Measurements from ENCODE around the gene ZNF793. TPM values are rescaled to one million over a fixed set of nuclear protein-coding genes. Genes with fewer than 3 reads are reported as not detected.

ZNF793 gene
- total and polyA plus RNA-seq, 2 of the 8 experiments (the other 6 are each of a cell fraction or from before 2014, with no cell fraction given) = 5.0 to 13.3 TPM

Other genes with a start within 250 kb of the ZNF793 start
- gene ZNF527, start 135.8 kb upstream of the ZNF793 start, total RNA-seq (2021; fragmentation: NEBNext Ultra II Directional; extraction: Animal tissue kit (Norgen Biotek cat#: 25700)) = 3.7 and 4.5 TPM in 2 replicates
- 1.3 and 2.1 TPM in 2 replicates for gene ZNF527, start 135.8 kb upstream of the ZNF793 start, polyA plus RNA-seq (2011; rRNA removed)
- 10.2 and 10.5 TPM in 2 replicates for gene ZNF569, start 39.5 kb upstream of the ZNF793 start, total RNA-seq (2021; fragmentation: NEBNext Ultra II Directional; extraction: Animal tissue kit (Norgen Biotek cat#: 25700))
- 2.4 and 2.8 TPM in 2 replicates for gene ZNF569, start 39.5 kb upstream of the ZNF793 start, polyA plus RNA-seq (2011; rRNA removed)
- 4.1 and 5.4 TPM in 2 replicates for gene ZNF570, start 37.6 kb upstream of the ZNF793 start, total RNA-seq (2021; fragmentation: NEBNext Ultra II Directional; extraction: Animal tissue kit (Norgen Biotek cat#: 25700))
- gene ZNF570, start 37.6 kb upstream of the ZNF793 start, polyA plus RNA-seq (2011; rRNA removed) = 0.96 and 1.0 TPM in 2 replicates
- 3.9 and 6.4 TPM in 2 replicates for gene ZNF571, start 87.9 kb downstream of the ZNF793 start, total RNA-seq (2021; fragmentation: NEBNext Ultra II Directional; extraction: Animal tissue kit (Norgen Biotek cat#: 25700))
- gene ZNF571, start 87.9 kb downstream of the ZNF793 start, polyA plus RNA-seq (2011; rRNA removed) = 1.0 and 1.8 TPM in 2 replicates
- gene ZNF540, start 87.9 kb downstream of the ZNF793 start, total RNA-seq (2021; fragmentation: NEBNext Ultra II Directional; extraction: Animal tissue kit (Norgen Biotek cat#: 25700)) = 0.17 and 0.21 TPM in 2 replicates
- 0.15 TPM in 1 of 2 replicates, not detected in the other for gene ZNF540, start 87.9 kb downstream of the ZNF793 start, polyA plus RNA-seq (2011; rRNA removed)
- gene ZFP30, start 148.5 kb downstream of the ZNF793 start, total RNA-seq (2021; fragmentation: NEBNext Ultra II Directional; extraction: Animal tissue kit (Norgen Biotek cat#: 25700)) = 6.1 and 8.7 TPM in 2 replicates
- 1.3 and 1.4 TPM in 2 replicates for gene ZFP30, start 148.5 kb downstream of the ZNF793 start, polyA plus RNA-seq (2011; rRNA removed)
- 15.9 and 17.4 TPM in 2 replicates for gene ZNF607, start 212.8 kb downstream of the ZNF793 start, total RNA-seq (2021; fragmentation: NEBNext Ultra II Directional; extraction: Animal tissue kit (Norgen Biotek cat#: 25700))
- 5.9 and 6.7 TPM in 2 replicates for gene ZNF607, start 212.8 kb downstream of the ZNF793 start, polyA plus RNA-seq (2011; rRNA removed)